ENCODE data around the gene SLC18A3.

The SLC18A3 gene

DNA sequence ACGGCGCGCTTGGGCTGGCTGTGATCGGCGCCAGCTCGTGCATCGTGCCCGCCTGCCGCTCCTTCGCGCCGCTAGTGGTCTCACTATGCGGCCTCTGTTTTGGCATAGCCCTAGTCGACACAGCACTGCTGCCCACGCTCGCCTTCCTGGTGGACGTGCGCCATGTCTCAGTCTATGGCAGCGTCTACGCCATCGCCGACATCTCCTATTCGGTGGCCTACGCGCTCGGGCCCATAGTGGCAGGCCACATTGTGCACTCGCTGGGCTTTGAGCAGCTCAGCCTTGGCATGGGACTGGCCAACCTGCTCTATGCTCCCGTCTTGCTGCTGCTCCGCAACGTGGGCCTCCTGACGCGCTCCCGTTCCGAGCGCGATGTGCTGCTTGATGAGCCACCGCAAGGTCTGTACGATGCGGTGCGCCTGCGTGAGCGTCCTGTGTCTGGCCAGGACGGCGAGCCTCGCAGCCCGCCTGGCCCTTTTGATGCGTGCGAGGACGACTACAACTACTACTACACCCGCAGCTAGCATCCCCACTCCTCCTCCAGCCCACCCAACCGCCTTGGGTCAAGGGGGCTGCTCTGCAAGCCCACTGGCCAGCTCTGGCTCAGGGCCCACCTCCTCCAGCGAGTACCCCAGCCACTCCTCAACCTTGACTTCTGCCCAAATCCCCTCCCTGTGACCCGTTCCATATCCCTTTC is 1.9 kb downstream of the SLC18A3 start:
- no peak for DNase-seq

- DNase-seq, result no peak
Measured at GRCh38 chr10:49612513-49613164, 2.5 kb downstream of the SLC18A3 start.

GRCh38 chr10:49613165-49613881 is 3.2 kb downstream of the SLC18A3 start:
- DNase-seq, result no peak

DNA sequence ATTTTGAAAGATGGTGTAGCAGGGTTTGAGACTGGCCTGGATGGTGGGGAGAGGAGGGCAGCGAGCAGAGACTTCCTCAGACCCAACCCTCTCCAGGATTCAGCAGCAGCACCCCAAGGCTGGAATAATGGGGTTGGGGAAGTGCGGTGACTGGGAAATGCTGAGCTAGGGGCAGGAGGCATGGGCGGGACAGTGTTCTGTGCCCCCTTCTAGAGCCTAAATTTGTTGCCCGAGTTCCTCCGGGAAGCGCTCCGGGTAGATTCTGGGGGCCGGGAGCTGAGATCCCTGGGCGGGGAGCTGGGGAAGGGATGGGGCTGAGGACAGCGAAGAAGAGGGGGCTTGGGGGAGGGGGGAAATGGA is 3.8 kb downstream of the SLC18A3 start, which contains the start of gene CHAT:
Gene CHAT, plus strand, starts transcription at position 156 of the 360 bp plus-strand sequence. Its CDS starts 153 bp downstream, at position 309.
- no peak for DNase-seq

DNA sequence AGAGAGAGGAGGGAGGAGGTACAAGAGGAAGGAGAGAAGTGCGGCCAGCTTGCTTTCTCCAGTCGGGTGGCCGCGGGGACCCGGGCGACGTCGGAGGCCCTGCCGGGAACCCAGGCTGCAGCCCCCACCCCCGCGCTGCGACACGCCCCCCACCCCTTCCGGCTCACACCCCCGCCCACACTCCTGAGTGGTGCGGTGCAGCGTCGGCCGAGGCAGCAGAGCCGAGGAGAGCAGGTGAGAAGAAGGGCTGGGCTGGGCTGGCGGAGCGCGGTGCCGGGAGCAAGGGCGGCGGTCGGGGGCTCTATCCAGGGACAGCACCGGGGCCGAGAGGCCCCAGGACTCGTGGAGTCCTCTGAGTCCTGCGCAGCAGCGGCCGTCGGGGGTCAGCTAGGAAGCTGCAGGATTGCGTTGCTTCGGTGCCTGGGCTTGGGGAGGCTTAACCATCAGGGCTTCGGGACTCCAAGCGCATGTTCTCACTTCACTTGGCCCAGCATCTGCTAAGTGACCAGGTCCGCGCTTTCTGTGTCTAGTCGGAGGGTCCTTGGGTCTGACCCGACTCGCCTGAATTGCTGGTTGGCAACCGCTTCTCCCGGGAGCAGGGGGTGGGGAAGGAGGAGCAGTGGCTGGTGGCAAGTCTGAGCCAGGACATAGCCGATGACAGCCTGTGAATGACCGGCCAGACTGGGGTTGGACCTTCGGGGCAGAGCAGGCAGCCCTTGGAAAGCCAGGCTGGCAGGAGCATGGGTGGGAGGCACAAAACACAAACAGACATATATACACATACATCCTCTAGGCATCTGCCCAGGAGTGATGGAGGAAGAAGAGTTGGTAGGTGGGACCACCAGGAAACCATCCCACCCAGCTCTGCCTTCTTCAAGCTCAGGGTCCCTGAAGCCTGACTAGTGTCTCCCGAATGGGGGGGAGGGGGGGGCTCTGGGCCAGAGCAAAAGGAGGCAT is 4.4 kb downstream of the SLC18A3 start:
- DNase-seq, result no peak

DNA sequence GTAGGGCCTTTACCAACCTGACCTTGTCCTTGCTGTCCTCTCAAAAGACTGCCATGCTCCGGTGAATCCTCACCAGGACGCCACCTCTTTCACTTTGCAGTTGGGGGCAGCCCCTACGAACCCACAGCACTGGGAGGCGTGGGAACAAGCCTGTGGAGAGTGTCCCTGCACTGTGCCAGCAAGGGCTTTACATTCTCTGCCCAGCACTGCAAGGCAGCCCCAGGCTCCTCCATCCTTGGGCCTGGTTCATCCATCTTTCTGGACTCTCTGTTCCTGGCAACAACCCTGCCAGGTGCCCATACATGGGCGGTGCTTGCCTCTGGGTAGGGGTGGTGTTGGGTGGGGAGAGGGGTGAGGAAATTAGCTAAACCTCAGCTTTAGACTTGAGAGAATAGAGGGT is 5.1 kb downstream of the SLC18A3 start:
- no peak for DNase-seq

- DNase-seq, result no peak
Measured at GRCh38 chr10:49615721-49616120, 5.6 kb downstream of the SLC18A3 start.

- DNase-seq, result no peak
Measured at GRCh38 chr10:49616421-49617101, 6.5 kb downstream of the SLC18A3 start.

DNA sequence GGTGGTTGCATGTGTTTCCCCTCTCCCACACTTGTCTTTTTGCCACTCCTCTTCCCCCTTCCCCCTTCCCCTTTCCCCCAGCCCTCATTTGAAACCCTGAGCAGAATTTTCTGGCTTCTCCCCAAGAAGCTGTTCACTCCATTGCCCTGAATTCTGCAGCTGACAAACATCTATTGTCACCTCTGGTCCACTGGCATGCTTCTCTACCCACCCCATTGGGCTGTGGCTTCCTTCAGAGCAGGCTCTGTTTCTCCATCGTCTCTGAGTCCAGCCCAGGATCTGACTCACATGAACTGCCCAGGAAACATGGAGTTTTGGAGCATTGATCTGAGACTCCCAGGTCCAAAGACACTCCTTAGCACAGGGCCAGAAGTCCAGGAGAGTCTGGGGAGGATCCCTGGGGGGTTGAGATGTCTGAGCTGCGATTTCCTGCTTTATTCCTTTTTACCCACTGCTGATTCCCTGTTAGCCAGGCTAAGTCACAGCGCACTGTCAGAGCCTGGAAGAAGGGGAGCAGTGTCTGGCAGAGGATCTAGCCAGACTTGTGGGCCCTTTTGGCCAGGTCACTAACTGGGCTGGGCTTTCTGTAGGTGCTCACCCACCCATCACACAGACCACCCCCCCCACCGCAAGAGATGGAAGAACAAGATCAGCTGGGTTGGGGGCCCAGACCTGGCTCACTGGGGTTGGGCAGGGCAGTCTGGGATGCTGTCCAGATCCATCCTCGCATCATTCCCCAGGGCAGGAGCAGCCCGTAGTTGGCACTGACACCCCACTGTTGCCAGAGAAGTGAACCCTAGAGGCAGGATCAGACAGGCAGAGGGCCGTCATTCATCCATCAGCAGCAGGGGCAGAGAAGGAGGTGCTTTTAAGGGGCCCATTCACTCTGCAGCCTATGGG is 7.3 kb downstream of the SLC18A3 start:
- no peak for DNase-seq

GRCh38 chr10:49618821-49619220 is 8.7 kb downstream of the SLC18A3 start:
- DNase-seq, result no peak

DNA sequence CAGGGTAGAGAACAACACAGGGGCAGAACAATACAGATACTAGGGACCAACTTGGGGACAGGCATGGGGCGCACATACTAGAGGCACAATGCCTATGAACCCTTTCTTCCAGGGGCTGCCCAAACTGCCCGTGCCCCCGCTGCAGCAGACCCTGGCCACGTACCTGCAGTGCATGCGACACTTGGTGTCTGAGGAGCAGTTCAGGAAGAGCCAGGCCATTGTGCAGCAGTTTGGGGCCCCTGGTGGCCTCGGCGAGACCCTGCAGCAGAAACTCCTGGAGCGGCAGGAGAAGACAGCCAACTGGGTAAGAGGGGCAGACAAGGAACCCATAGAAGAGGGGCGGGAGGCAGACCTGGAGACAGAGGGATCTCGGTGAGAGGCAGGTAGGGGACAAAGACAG is 9.5 kb downstream of the SLC18A3 start:
- no peak for DNase-seq

DNA sequence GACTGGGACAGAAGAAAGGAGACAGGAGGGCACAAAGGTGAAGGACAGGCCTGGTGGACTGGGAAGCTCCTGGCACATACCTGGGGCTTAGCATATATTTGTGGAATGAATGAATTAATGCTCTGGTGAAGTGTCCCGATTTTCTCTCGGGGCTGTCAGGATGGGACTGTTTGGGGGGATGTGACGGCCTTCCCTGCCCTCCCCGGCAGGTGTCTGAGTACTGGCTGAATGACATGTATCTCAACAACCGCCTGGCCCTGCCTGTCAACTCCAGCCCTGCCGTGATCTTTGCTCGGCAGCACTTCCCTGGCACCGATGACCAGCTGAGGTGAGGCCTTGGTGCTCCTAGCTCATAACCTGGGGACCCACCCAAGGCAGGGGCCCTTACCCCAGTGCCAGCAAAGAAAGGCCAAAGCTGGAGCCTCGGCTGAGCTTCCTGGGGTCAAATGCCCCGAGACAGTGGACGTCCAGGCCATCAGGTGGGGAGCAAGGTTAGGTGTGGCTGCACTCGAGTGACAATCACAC is 10.2 kb downstream of the SLC18A3 start:
- DNase-seq, result peak in 1 of 14 donors; percentile 45

DNA sequence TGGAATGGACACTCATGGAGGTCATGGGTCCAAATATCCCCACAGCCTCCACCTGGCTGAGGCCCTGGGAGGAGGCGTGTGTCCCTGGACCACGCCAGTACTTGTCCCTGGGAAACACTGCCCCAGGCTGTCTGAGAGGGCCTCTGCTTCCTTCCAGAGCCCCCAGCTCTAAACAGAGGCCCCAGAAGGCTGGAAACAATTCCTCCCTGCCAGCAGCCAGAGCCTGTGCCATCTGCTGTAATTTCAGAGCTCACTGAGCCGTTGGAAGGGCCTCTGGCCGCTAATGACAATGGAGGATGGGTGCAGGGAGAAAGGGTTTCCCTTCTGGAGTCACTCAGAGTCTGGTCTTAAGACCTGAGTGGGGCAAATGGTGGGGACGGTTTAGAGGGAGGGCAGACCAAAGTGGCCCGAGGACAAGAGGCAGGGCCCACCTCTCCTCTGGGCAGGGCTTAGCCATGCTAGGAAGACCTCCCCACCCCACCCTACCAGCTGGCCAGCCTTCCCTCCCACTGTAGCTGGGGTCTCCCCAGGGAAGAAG is 10.8 kb downstream of the SLC18A3 start:
- peak in 1 of 14 donors; percentile 75 for DNase-seq

GRCh38 chr10:49621561-49621960 is 11.5 kb downstream of the SLC18A3 start:
- DNase-seq, result no peak

- DNase-seq, result no peak
Measured at GRCh38 chr10:49622426-49623425, 12.6 kb downstream of the SLC18A3 start.

DNA sequence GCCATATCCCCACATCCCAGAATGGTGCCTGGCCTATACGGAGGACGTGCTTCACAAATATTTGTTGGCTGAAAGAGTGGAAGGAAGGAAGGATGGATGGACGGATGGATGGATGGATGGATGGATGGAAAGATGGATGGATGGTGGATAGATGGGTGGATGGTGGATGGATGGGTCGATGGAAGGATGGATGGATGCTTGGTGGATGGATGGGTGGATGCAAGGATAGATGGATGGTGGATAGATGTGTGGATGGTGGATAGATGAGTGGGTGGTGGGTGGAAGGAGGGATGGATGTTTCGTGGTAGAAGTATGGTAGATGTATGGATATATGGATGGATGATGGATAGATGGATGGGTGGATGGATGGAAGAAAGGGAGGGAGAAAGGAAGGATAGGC is 14.5 kb downstream of the SLC18A3 start:
- no peak for DNase-seq

DNA sequence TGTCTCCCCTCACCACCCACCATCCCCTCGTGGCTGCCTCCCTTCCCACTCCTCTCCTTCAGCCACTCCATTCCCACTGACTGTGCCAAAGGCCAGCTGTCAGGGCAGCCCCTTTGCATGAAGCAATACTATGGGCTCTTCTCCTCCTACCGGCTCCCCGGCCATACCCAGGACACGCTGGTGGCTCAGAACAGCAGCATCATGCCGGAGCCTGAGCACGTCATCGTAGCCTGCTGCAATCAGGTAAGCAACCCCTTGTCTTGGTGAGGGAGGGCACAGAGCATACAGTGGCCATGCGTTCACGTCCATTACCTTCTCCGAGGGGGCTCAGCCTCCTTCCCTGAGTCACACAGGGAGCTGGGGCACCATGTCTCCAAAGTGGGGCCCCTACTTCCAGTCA is 15.3 kb downstream of the SLC18A3 start:
- no peak for DNase-seq

- DNase-seq, result no peak
Measured at GRCh38 chr10:49627038-49627437, 16.9 kb downstream of the SLC18A3 start.
